ENCODE data around the gene SUPT6H. TPM values are rescaled to one million over a fixed set of nuclear protein-coding genes. Genes with fewer than 3 reads are reported as not detected.

SUPT6H gene
- total and polyA plus RNA-seq, 2 of the 8 experiments (the other 6 are each of a cell fraction or from before 2014, with no cell fraction given) = 32.0 to 59.9 TPM

- Histone ChIP-seq H3K27me3 (replicated peaks in 1 of 4; ENCODE audit: control insufficient read depth in 3 of 4, extremely low read depth in 1 of 4, insufficient read depth in 3 of 4, low read length in 3 of 4) (no peaks in the 10 kb centered on the region), H3K9ac (replicated peaks in 1 of 4; ENCODE audit: extremely low read depth in 1 of 4, low read depth in 3 of 4, low read length in 3 of 4) (peak overlapping the region in 1 of 4 experiments; percentile 27; a peak in 1 of 7 replicates), H2BK120ac (replicated peaks; ENCODE audit: low read depth, low read length) (no peak overlapping the region), H2BK12ac (ENCODE audit: low read depth, low read length) (0 out of 2 replicates have a peak overlapping the region, but pooled peaks have one; percentile 1), H2AFZ (ENCODE audit: low read length) (no peak overlapping the region), H2AK5ac (ENCODE audit: low read depth, low read length) (no peak overlapping the region), H3K9me3 (ENCODE audit: insufficient read depth in 2 of 2, low read depth in 1 of 2, low read length in 1 of 2) (no peaks in the 10 kb centered on the region), H3K4me3 (ENCODE audit: extremely low read depth in 1 of 4, insufficient read depth in 2 of 4, low read depth in 3 of 4, low read length in 4 of 4) (no peak overlapping the region), H2BK5ac (ENCODE audit: low read depth, low read length) (peak overlapping the region; percentile 99; the same call in 1 of the 2 replicates), H3K79me2 (ENCODE audit: control insufficient read depth in 1 of 2, insufficient read depth in 2 of 2, low read length in 2 of 2) (peaks cover 19 to 44% of the 10 kb centered on the region in 2 experiments), H4K91ac (replicated peaks; ENCODE audit: insufficient read length, low read length) (no peak overlapping the region), H3K36me3 (ENCODE audit: control insufficient read depth in 2 of 4, insufficient read depth in 4 of 4, low read length in 3 of 4) (peaks cover 30 to 56% (median 33%) of the 10 kb centered on the region in 4 experiments), H3K23me2 (ENCODE audit: low read depth, low read length) (peaks cover 23% of the 10 kb centered on the region), H3K14ac (ENCODE audit: insufficient read length) (no peak overlapping the region), H4K8ac (ENCODE audit: extremely low read depth, insufficient read depth, low read length) (peak overlapping the region; percentile 60; the same call in 1 of the 2 replicates), H2BK20ac (ENCODE audit: low read length) (no peak overlapping the region), H4K5ac (ENCODE audit: insufficient read length, low read depth, low read length) (no peak overlapping the region), H3K79me1 (ENCODE audit: low read depth, low read length) (peaks cover 14% of the 10 kb centered on the region), H3K18ac (ENCODE audit: extremely low read depth, low read length) (no peak overlapping the region), H3K4me1 (replicated peaks in 1 of 4; ENCODE audit: control insufficient read depth in 3 of 4, insufficient read depth in 4 of 4, low read length in 3 of 4) (peaks cover 0 to 30% (median 24%) of the 10 kb centered on the region in 4 experiments; a peak in 6 of 7 replicates), H3K4ac (replicated peaks; ENCODE audit: insufficient read length, low read depth, low read length) (no peak overlapping the region), H3K23ac (ENCODE audit: insufficient read length) (no peak overlapping the region), H3K4me2 (ENCODE audit: insufficient read depth in 1 of 2, low read depth in 2 of 2, low read length in 2 of 2) (0 out of 4 replicates have a peak overlapping the region, but pooled peaks of 1 of the 2 experiments have one; percentile 93), H4K20me1 (replicated peaks in 1 of 2; ENCODE audit: control insufficient read depth in 1 of 2, insufficient read depth in 2 of 2, low read length in 2 of 2) (peaks cover 30 to 34% of the 10 kb centered on the region in 2 experiments), H3K56ac (replicated peaks; ENCODE audit: insufficient read length, low read depth, low read length) (no peak overlapping the region), H3K27ac (ENCODE audit: low read depth, low read length) (peak overlapping the region; percentile 98), H2BK15ac (ENCODE audit: low read length) (0 out of 2 replicates have a peak overlapping the region, but pooled peaks have one; percentile 32)
- TF ChIP-seq POLR2AphosphoS5 (IDR thresholded peaks at IDR 0.05; ENCODE audit: low read depth, low read length) = peak; percentile 61
- no peak for TF ChIP-seq BRCA1 (IDR thresholded peaks at IDR 0.05; ENCODE audit: low read depth, low read length)
- TF ChIP-seq POLR2A (IDR thresholded peaks at IDR 0.05; ENCODE audit: control extremely low read depth in 1 of 2, low read depth in 2 of 2, low read length in 2 of 2) = peak; percentile 50 to 79
- no peak for DNase-seq (ENCODE audit: low read depth in 1 of 2, low spot score in 2 of 2)
- POLR2A ChIA-PET (ENCODE audit: partially characterized antibody) = interaction anchor here (0.9 to 15.3 kb wide), 14 partner anchors 10 to 165 kb away, joined by 3 to 813 read pairs (median 8); partner anchors contain the start of genes FAM222B, FLOT2, NEK8 and PROCA1
- no peak for FAIRE-seq
- CTCF ChIA-PET (ENCODE audit: partially characterized antibody) = interaction anchor here (0.8 to 11.7 kb wide), 12 partner anchors 15 to 169 kb away, joined by 3 to 316 read pairs (median 5); partner anchors contain the start of genes NEK8, RPL23A and TLCD1
- WGBS, 2 experiments (ENCODE audit: extremely low coverage in 1 of 2, insufficient coverage in 1 of 2, insufficient read length in 1 of 2, insufficient replicate concordance in 2 of 2, low coverage in 1 of 2, low lambda C conversion rate in 2 of 2, missing lambda C conversion rate in 1 of 2) = 92% methylated on average over 18 of the region's 18 CpGs; no CpG with 5 or more reads in 1 of the 2 experiments
Observed at GRCh38 chr17:28747801-28748750, 86.1 kb downstream of the SUPT6H start.

Measured in H1 (cell line).